ENCODE data around the gene BCHE. TPM values are rescaled to one million over a fixed set of nuclear protein-coding genes. Genes with fewer than 3 reads are reported as not detected.

The BCHE gene
- 5.8 and 7.9 TPM in 2 replicates for total RNA-seq (2012; rRNA removed)

DNA sequence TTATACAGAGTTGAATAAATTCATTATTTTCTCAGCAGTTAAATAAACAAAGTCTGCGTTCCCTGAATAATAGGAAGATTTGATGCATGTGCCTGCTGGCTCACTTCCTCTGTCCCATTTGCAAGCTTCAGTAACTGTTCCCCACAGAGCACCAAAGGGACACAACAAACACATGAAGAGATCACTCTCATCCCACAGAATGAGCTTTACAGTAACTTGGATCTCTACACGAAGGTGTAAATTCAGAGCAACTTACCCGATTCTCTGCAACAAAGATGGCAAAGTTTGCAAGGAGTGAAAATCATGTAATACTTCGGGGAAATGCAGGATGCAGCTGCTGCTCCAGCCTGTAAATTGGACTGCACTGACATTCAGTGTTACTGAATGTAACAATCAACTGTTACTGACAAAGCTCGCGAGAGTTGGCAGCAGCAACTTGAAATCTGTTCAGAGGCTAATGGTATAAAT is at the start of gene BCHE:
TSS of gene BCHE (minus strand) at position 366 of the 468 bp plus-strand sequence. CDS start 6,390 bp downstream, outside the sequence.
- Histone ChIP-seq H3K4me3 (ENCODE audit: low read length) (no peak within 1 kb of the TSS), H3K9me3 (replicated peaks; ENCODE audit: low read length) (no peaks in the 10 kb centered on the region), H3K4me2 (ENCODE audit: low read length) (peak within 1 kb of the TSS; percentile 37), H3K4me1 (ENCODE audit: control insufficient read depth, insufficient read depth, low read length) (no peaks in the 10 kb centered on the region), H3K9ac (ENCODE audit: low read depth, low read length) (no peak within 1 kb of the TSS), H3K36me3 (ENCODE audit: insufficient read depth, low read length) (no peaks in the 10 kb centered on the region), H3K27me3 (ENCODE audit: control insufficient read depth, insufficient read depth, low read length) (no peaks in the 10 kb centered on the region)

DNA sequence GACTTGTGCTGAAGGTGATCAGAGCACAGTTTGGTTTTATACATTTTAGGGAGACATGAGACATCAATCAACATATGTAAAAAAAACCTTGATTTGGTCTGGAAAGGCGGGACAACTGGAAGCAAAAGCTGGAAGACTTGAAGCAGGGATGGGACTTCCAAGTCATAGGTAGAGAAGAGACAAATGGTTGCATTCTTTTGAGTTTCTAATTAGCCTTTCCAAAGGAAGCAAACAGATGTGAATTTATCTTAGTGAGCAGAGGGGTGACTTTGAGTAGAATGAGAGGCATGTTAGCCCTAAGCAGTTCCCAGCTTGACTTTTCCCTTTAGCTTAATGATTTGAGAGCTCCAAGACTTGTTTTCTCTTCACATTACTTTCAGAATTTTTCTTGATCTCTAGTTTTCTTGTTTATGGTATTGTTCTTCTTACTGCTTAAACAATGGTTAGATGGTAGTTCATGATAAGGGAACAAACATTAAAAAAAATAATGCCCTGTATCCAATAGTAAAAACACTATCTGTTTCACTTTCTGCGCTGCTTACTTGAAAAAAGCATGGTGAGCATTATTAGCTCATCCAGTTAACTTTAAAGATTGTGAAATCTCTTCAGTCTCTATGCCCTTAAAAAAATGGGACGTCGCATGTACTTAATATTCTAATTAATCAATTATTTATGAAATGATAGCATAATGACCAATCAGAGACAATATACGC is 48.5 kb upstream of the BCHE start:
- H3K4me2 ChIP-seq (ENCODE audit: low read length): no peak overlapping the region
- no peak overlapping the region for H3K9ac ChIP-seq (ENCODE audit: low read depth, low read length)
- no peaks in the 10 kb centered on the region for H3K36me3 ChIP-seq (ENCODE audit: insufficient read depth, low read length)
- H3K9me3 ChIP-seq (replicated peaks; ENCODE audit: low read length): no peaks in the 10 kb centered on the region
- no peak overlapping the region for H3K4me3 ChIP-seq (ENCODE audit: low read length)
- no peaks in the 10 kb centered on the region for H3K4me1 ChIP-seq (ENCODE audit: control insufficient read depth, insufficient read depth, low read length)
- no peaks in the 10 kb centered on the region for H3K27me3 ChIP-seq (ENCODE audit: control insufficient read depth, insufficient read depth, low read length)

DNA sequence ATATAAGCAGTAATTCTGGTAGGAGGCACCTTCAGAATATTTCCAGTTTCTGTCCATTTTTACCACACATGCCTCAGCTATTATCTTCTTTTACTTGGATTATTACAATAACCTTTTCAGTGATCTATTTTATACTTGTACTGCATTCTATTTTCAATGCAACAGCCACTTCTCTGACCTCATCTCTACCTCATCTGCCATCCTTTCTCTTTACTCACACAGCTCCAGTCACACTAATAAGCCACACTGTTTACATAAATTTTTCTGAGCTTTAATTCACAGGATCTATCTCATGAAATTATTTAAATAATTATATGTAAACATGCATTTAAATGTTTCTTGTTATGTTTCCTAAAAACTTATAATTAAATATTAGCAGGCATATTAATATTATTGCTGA is 47.3 kb upstream of the BCHE start:
- Histone ChIP-seq H3K9me3 (replicated peaks; ENCODE audit: low read length) (no peaks in the 10 kb centered on the region), H3K27me3 (ENCODE audit: control insufficient read depth, insufficient read depth, low read length) (no peaks in the 10 kb centered on the region), H3K4me1 (ENCODE audit: control insufficient read depth, insufficient read depth, low read length) (no peaks in the 10 kb centered on the region), H3K4me2 (ENCODE audit: low read length) (no peak overlapping the region), H3K4me3 (ENCODE audit: low read length) (no peak overlapping the region), H3K9ac (ENCODE audit: low read depth, low read length) (no peak overlapping the region), H3K36me3 (ENCODE audit: insufficient read depth, low read length) (no peaks in the 10 kb centered on the region)

DNA sequence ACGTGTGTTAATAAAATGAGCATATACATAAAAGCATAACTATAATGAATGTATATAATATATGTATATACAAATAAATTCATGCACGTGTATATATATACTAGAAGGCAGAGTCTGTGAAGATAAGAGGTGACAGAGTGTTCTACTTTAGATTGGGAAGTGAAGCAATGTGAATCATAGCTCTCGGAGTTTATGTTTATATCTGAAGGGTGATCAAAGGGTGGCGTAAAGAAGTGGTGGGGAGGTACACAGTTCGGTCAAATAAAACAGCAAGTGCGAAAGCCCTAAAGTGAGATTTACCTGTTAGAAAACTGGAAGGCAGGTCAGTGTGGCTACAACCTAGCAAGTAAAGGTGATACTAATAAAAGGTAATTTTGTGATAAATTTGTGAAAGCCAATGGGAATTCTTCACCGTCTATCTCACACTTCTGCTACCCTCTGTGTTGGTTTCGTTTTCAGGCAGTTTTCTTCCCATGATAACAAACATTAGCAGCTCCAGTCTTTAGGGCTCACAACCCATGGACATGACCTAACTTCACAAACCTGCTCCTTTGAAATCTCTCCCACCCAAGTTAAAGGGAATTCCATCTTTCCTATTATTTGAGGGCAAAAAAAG is 46.7 kb upstream of the BCHE start:
- no peak overlapping the region for H3K4me2 ChIP-seq (ENCODE audit: low read length)
- no peaks in the 10 kb centered on the region for H3K36me3 ChIP-seq (ENCODE audit: insufficient read depth, low read length)
- no peaks in the 10 kb centered on the region for H3K9me3 ChIP-seq (replicated peaks; ENCODE audit: low read length)
- H3K4me1 ChIP-seq (ENCODE audit: control insufficient read depth, insufficient read depth, low read length): no peaks in the 10 kb centered on the region
- no peak overlapping the region for H3K4me3 ChIP-seq (ENCODE audit: low read length)
- no peaks in the 10 kb centered on the region for H3K27me3 ChIP-seq (ENCODE audit: control insufficient read depth, insufficient read depth, low read length)
- no peak overlapping the region for H3K9ac ChIP-seq (ENCODE audit: low read depth, low read length)

DNA sequence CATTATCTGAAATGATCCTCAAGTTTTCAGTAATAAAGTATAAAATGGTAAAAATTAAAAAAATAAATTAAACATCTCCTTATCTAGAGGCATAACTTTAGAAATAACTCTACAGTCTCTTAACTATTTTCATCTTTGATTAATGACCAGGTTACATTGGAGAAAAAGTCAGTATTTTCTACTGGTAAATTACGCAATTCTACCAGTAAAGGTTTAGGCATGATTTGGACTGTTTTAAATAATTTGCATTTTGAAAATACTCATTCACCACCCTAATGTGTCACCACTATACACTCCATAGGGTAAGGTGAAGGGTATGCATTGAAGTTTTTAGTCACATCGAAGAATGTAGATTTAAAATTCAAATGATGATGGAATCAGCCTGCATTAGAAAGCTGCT is 45.9 kb upstream of the BCHE start:
- Histone ChIP-seq H3K9me3 (replicated peaks; ENCODE audit: low read length) (no peaks in the 10 kb centered on the region), H3K4me3 (ENCODE audit: low read length) (no peak overlapping the region), H3K4me2 (ENCODE audit: low read length) (no peak overlapping the region), H3K27me3 (ENCODE audit: control insufficient read depth, insufficient read depth, low read length) (no peaks in the 10 kb centered on the region), H3K36me3 (ENCODE audit: insufficient read depth, low read length) (no peaks in the 10 kb centered on the region), H3K9ac (ENCODE audit: low read depth, low read length) (no peak overlapping the region), H3K4me1 (ENCODE audit: control insufficient read depth, insufficient read depth, low read length) (no peaks in the 10 kb centered on the region)

DNA sequence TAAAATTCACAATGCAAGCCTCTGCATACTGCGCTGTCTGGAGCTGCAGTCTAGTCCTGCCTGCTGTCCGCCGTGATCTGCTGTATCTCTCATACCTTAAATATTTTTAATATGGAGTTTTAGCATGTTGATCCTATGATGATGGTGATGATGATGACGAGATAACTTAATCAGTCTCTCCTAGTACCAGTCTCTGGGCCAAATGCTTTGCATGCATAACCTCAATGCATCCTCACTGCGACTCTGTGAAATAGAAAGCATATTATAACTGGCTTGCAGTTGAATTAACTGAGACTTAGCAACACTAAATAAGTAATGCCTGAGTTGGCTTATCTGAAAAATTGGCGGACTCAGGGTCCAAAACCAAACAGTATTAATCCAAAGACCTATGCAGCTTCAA is 38.4 kb upstream of the BCHE start:
- H3K36me3 ChIP-seq (ENCODE audit: insufficient read depth, low read length): no peaks in the 10 kb centered on the region
- no peak overlapping the region for H3K9ac ChIP-seq (ENCODE audit: low read depth, low read length)
- no peaks in the 10 kb centered on the region for H3K4me1 ChIP-seq (ENCODE audit: control insufficient read depth, insufficient read depth, low read length)
- H3K4me3 ChIP-seq (ENCODE audit: low read length): no peak overlapping the region
- no peak overlapping the region for H3K4me2 ChIP-seq (ENCODE audit: low read length)
- no peaks in the 10 kb centered on the region for H3K27me3 ChIP-seq (ENCODE audit: control insufficient read depth, insufficient read depth, low read length)
- H3K9me3 ChIP-seq (replicated peaks; ENCODE audit: low read length): no peaks in the 10 kb centered on the region

DNA sequence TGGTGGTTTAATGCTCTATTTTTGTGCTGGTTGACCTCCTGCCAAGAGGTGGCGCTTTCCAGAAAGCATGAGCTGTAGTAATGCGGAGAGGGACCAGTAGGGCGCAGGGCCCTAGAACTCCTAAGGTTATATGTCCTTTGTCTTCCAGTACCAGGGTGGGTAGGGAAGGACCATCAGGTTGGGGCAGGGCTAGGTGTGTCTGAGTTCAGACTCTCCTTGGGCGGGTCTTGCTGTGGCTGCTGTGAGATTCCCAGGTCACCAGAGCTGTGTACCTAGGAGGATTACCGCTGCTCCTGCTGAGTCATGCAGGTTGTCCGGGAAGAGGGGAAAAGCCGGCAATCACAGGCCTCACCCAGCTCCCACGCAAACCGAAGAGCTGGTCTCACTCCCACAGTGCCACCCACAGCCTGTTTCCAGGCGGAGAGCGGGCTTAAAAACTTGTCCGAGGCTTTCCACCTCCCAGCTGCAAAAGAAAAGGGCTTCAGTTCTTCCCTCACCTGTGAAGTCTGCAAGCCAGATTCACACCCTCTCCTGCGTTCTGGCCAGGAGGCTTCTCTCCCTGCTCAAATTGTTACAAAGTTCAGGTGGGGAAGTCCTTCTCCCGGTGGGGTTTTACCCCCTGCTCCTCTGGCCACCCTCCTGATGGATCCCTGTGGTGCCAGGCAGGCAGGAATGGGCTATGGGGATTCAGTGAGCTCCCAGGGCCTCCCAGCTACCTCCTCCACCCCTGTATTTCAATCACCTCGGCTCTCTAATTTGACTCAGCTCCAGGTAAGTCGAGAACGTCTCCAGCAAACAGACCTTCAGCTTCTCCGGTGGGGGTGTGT is 37.7 kb upstream of the BCHE start:
- Histone ChIP-seq H3K27me3 (ENCODE audit: control insufficient read depth, insufficient read depth, low read length) (no peaks in the 10 kb centered on the region), H3K9me3 (replicated peaks; ENCODE audit: low read length) (no peaks in the 10 kb centered on the region), H3K4me1 (ENCODE audit: control insufficient read depth, insufficient read depth, low read length) (no peaks in the 10 kb centered on the region), H3K9ac (ENCODE audit: low read depth, low read length) (no peak overlapping the region), H3K4me3 (ENCODE audit: low read length) (no peak overlapping the region), H3K36me3 (ENCODE audit: insufficient read depth, low read length) (no peaks in the 10 kb centered on the region), H3K4me2 (ENCODE audit: low read length) (no peak overlapping the region)

DNA sequence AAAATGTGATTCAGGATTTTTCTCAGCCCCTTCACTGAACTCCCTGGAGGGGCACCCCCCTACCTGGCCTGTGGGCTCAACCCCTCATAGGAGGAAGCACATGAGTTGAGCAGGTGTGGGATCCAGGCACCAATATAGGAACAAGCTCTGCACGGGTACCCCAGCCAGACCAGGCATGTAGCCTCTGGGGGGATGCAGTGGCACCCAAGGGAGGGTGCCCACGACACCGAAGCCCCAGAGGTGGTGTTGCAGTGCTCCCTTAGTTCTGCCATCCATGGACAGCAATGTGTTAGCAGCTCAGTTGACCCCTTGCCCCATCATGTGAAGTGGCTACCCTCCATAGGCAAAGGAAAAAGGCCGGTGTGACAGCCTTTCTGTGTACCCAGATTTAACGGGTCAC is 30.9 kb upstream of the BCHE start:
- H3K36me3 ChIP-seq (ENCODE audit: insufficient read depth, low read length): no peaks in the 10 kb centered on the region

DNA sequence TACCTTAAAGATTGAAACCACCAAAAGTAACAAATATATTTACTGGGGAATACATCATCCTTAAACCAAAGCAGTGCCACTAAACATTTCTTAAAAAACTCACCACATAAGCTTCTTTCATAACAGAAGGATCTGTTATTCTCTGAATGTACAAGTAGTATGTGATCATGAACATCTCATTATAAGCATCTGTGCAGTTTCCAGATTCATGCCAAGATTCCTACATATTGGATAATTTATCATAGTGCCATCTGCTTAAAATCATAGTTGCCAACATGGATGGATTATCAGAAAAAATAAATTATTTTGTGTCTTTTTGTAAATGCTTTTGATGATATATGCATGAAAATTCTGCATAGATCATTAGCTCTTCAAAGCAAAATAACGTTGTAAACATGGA is 21.8 kb upstream of the BCHE start:
- H3K27me3 ChIP-seq (ENCODE audit: control insufficient read depth, insufficient read depth, low read length): no peaks in the 10 kb centered on the region
- H3K36me3 ChIP-seq (ENCODE audit: insufficient read depth, low read length): no peaks in the 10 kb centered on the region
- no peaks in the 10 kb centered on the region for H3K4me1 ChIP-seq (ENCODE audit: control insufficient read depth, insufficient read depth, low read length)
- no peak overlapping the region for H3K4me2 ChIP-seq (ENCODE audit: low read length)
- H3K4me3 ChIP-seq (ENCODE audit: low read length): no peak overlapping the region
- no peak overlapping the region for H3K9ac ChIP-seq (ENCODE audit: low read depth, low read length)
- H3K9me3 ChIP-seq (replicated peaks; ENCODE audit: low read length): no peaks in the 10 kb centered on the region

More for the DNA sequence above, 30.9 kb upstream of the BCHE start:
- no peaks in the 10 kb centered on the region for H3K27me3 ChIP-seq (ENCODE audit: control insufficient read depth, insufficient read depth, low read length)
- no peak overlapping the region for H3K9ac ChIP-seq (ENCODE audit: low read depth, low read length)
- peaks cover 2% of the 10 kb centered on the region for H3K9me3 ChIP-seq (replicated peaks; ENCODE audit: low read length)
- H3K4me3 ChIP-seq (ENCODE audit: low read length): no peak overlapping the region
- no peak overlapping the region for H3K4me2 ChIP-seq (ENCODE audit: low read length)
- no peaks in the 10 kb centered on the region for H3K4me1 ChIP-seq (ENCODE audit: control insufficient read depth, insufficient read depth, low read length)

DNA sequence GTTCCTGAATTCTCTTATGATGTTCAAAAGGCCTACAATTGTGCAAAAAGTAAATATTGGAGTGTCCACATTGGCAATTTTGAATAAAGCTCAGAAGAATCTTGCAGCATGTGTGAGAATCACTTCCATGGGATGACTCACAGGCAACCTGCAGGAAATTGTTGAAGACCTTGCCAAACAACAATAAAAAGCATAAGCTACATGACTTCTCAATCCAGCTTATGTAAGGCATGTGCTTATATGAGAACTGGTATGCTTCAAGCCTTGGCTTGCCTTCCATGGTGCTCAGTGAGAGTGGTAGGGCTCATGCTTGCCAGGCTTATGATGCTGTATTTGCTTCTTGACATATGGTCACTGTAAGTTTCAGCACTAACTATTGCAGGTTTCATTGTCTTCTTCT is 18.4 kb upstream of the BCHE start:
- no peak overlapping the region for H3K4me2 ChIP-seq (ENCODE audit: low read length)
- H3K27me3 ChIP-seq (ENCODE audit: control insufficient read depth, insufficient read depth, low read length): no peaks in the 10 kb centered on the region
- no peaks in the 10 kb centered on the region for H3K36me3 ChIP-seq (ENCODE audit: insufficient read depth, low read length)
- H3K4me3 ChIP-seq (ENCODE audit: low read length): no peak overlapping the region
- no peaks in the 10 kb centered on the region for H3K4me1 ChIP-seq (ENCODE audit: control insufficient read depth, insufficient read depth, low read length)
- H3K9ac ChIP-seq (ENCODE audit: low read depth, low read length): no peak overlapping the region
- H3K9me3 ChIP-seq (replicated peaks; ENCODE audit: low read length): no peaks in the 10 kb centered on the region

DNA sequence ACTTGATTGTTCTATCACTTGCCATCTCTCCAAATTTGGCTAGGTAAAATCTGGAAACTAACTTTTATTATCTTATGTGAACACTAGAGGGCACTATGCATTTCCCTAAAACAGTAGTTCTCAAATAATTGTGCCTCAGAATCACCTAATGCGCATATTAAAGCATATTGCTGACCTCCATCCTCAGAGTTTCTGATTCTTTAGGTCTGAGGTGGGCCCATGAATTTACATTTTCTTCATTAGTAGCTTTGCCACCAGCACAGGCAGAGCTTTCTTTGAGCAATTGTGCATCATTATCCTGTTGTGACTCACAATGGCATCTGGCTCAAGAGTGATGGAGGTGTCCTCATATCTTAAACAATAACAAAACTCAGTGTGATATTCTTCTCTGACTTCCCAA is 17.5 kb upstream of the BCHE start:
- H3K36me3 ChIP-seq (ENCODE audit: insufficient read depth, low read length): no peaks in the 10 kb centered on the region
- no peaks in the 10 kb centered on the region for H3K27me3 ChIP-seq (ENCODE audit: control insufficient read depth, insufficient read depth, low read length)
- H3K4me3 ChIP-seq (ENCODE audit: low read length): no peak overlapping the region
- no peaks in the 10 kb centered on the region for H3K4me1 ChIP-seq (ENCODE audit: control insufficient read depth, insufficient read depth, low read length)
- H3K9me3 ChIP-seq (replicated peaks; ENCODE audit: low read length): no peaks in the 10 kb centered on the region
- no peak overlapping the region for H3K9ac ChIP-seq (ENCODE audit: low read depth, low read length)
- H3K4me2 ChIP-seq (ENCODE audit: low read length): no peak overlapping the region
